Right ventricle myocardium superior (tissue), 1 donor: ENCODE measurements around the gene SPSB1. TPM values are rescaled to one million over a fixed set of nuclear protein-coding genes. Genes with fewer than 3 reads are reported as not detected.

Experiments
- ATAC-seq: fragments of 200-7000 bp; cut with Tn5 transposase; one replicate; pipeline ENCODE4 v1.9.1; 2020; ENCODE audit warnings: mild to moderate bottlenecking; ENCODE audit not compliant: poor library complexity
- DNase-seq: peaks from one replicate; pipeline ENCODE4 v3.0.0-alpha.2; 2020
- intact Hi-C: fragments of 100-400 bp; cut with DNase I; formaldehyde crosslinking; loops from one replicate; pipeline ENCODE4 v1.11.2; 2022
- total RNA-seq: library from RNA; stranded (reverse); fragmentation: NEBNext Ultra II Directional; extraction: Animal tissue kit (Norgen Biotek cat#: 25700); gene quantifications from one replicate; pipeline ENCODE4 v1.2.1, GENCODE V29; 2021
- donor health status: DM: no; HTN: yes; CAD: no; lungs with severe emphysema.

The SPSB1 gene
- total RNA-seq, 1 donor from 2014 or later, result 13.0 TPM

DNA sequence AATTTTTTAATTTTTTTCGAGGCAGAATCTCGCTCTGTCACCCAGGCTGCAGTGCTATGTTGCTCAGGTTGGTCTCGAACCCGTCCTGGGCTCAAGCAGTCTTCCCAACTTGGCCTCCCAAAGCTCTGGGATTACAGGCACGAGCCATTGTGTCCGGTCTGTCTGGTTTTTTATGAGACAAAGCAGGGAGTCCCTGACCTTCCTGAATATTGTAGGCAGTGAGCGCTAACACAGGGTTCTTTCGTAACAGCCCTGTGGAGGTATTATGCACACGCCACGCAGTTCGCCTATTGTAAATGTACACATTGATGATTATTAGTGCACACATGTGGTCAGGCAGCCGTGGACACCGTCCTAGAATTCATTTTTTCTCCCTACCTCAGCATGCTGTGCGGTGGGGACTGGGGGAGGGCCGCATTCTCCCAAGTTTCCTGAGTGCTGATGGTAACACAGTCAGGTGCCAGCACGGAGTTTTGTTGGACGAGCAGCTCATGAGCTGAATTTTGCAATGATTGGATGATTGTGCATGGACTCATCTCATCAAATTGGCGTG is 19.6 kb downstream of the SPSB1 start:
- intact Hi-C loops, result no loop called here
- no peak for DNase-seq
- ATAC-seq, result no peak

DNA sequence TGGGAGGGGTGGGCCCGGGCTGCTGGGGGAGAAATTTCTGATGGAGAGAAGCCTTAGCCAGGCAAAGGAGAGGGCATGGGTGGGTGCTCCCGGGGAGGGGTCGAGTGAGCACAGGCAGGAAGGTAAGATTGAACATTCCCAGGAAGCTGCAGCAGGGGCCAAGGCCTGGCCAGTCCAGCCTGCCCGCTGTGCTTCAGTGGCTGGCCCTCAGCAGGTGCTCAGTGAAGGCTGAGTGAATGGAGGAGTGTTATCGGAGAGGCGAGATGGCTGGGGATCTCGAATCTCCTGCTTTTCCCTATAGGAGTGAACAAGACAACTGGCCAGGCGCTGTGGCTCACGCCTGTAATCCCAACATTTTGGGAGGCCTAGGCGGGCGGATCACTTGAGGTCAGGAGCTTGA is 20.9 kb downstream of the SPSB1 start:
- ATAC-seq (no peak), DNase-seq (no peak)
- intact Hi-C loops, result no loop called here

DNA sequence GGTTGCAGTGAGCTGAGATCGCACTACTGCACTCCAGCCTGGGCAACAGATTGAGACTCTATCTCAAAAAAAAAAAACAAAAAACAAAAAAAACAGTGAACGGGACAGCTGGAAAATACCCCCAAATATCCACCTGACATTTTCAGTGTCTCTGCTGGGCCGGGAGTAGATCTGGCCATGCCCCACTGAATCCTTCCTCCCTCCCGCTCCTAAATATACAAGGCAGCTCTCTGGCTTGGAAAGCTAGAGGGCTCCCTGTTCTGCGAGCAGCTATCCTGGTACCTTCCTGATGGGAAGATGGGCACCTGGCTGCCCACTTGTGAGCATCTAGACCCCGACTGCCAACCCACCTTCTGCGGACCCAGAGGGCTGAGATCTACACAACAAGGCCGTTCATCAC is 21.4 kb downstream of the SPSB1 start:
- ATAC-seq (no peak), DNase-seq (no peak)
- intact Hi-C loops, result no loop called here

DNA sequence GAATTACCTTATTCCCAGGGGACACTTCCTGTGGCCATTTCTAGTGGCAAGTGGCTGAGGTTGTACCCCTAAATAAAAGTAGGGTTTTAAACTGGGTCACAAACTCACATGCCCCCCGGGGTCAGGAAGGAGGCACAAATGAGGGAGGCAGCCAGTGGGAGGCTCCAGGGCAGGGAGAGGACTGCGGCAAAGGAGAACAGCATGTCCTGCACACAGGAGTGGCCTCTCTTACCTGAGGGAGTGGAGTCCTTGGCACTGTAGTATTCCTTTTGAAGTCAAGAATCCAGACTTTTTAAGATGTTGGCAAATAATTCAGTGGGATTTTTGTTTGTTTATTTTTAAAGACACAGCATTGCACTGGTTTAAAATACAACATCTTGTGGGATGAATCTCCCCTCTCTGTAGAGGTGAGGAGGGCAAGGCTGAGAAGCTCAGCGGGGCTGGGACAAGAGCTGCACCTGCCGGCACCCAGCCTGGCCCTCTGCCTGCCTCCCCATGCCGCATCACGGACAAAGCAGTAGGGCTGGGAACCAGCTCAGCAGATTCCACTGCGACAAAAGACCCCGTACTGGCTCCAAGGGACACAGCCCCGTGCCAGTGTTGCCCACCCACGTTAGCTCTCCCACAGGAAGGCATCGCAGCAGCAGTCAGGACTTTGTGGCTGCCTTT is 22.2 kb downstream of the SPSB1 start:
- ATAC-seq (no peak), DNase-seq (no peak)
- intact Hi-C loops, result no loop called here

DNA sequence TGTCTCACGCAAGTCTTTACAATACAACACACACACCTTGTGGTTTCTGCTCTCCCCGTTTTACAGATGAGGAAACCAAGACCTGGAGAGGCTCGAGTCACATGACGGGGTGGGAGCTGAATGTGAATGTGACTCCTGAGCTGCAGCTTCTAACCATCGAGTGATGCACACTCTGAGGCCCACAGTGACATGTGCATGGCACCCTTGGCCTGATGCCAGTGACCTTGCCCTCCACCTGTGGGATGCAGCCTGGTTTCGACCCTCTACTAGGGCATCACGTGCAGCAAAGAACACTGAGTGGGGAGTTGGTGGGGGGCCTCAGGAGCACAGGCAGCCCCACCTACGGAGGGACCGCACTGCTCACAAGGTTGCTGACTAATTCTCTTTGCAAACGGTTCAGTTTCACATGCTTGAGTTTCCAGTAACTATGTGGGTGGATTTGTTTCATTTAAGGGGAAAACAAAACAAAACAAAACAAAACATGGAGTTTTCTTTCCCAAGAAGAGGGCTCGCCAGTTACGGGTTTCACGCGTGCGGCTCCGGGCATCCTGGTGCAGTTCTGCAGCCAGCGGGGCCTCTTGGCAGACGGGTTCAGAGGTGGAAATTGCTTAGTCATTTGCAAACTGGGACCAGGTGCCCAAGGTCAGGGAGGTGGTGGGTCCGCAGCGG is 22.9 kb downstream of the SPSB1 start:
- DNase-seq (no peak), ATAC-seq (no peak)
- intact Hi-C loops, result no loop called here

DNA sequence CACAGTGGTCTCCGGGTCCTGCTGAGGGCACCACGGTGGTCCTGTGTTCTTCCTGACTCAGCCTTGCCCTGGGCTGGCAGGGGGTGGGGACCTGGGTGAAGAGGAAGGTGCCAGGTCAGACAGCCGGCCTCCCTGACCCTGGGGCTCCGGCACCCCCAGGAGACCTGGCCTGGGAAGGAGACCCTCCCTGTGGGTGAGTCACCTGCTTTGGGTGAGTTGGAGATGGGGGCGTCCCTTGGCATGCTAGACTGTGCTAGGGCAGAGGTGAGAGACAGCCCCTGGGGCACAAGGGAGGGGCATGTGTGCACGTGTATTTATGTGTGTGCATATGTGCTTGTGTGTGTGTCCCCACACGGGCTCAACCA is 23.4 kb downstream of the SPSB1 start:
- intact Hi-C loops, result no loop called here
- ATAC-seq, result no peak
- no peak for DNase-seq

DNA sequence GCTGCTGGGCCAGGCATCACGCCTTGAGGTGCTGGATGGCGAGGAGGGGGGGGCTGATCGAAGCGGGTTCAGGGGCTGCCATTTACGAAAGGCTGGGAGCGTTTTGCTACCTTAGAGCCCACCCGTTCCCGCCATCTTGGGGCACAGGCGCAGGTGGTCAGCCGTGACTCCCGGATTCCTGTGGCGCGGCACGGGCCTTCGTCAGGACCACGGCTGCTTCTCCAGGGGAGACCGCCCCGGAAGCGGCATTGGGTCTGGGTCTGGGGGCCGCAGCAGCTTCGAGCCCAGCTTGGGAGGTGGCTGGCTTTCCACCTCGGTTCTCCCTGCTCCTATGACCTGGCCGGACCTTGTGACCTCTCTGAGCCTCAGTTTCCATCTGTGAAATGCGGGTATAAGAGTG is 23.8 kb downstream of the SPSB1 start:
- no peak for ATAC-seq
- no peak for DNase-seq
- intact Hi-C loops, result no loop called here

DNA sequence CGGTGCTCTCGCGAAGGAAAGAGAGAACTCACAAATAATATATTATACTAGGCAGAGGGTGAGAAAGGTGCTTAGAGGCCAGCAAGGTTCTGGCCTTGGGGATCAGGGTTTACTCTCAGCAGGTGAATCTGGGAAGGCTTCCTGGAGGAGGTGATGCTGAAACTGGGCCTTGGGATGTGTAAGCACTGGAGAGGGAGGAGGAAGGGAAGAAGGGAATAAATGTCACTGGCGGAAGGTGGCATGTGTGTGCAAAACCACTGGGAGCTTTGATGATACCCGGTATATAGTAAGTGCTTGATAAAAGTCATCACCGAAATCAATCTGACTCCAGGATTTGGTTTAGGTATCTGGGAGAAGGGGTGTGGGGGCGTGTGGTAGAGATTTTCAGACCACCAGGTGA is 24.4 kb downstream of the SPSB1 start:
- DNase-seq (no peak), ATAC-seq (no peak)
- intact Hi-C loops, result no loop called here

DNA sequence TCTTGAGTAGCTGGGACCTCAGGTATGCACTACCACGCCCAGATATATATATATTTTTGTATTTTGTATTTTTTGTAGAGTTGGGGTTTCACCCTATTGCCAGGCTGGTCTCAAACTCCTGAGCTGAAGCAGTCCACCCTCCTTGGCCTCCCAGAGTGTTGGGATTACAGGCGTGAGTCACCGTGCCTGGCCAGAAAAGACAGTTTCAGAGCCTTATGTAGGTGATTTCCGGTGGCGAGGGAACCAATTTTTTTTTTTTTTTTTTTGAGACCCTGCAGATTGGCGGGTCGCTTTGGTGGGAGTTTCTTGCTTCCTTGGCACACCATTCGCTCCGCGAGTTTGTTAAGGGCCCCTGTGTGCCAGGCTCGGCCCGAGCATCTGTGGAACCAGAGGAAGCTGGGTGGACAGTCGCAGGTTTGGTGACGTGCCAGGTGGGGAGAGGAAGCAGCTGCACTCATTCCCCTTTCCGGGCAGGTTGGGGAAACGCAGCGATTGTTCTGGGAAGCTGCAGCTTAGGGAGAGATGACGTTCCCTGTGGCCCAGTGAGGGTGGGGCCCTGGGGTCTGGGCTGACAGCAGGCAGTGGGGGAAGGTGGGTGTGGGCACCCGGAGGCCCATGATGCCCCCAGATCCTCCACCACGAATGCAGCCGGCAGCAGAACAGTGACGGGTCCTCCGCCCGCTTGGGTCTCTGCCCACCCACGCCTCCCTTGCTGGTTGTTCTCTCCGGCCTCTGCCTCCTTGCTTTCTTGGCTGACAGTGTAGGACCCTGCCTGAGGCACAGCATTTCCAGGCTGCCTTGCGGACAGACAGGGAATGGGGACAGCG is 25.1 kb downstream of the SPSB1 start:
- intact Hi-C loops, result no loop called here

DNA sequence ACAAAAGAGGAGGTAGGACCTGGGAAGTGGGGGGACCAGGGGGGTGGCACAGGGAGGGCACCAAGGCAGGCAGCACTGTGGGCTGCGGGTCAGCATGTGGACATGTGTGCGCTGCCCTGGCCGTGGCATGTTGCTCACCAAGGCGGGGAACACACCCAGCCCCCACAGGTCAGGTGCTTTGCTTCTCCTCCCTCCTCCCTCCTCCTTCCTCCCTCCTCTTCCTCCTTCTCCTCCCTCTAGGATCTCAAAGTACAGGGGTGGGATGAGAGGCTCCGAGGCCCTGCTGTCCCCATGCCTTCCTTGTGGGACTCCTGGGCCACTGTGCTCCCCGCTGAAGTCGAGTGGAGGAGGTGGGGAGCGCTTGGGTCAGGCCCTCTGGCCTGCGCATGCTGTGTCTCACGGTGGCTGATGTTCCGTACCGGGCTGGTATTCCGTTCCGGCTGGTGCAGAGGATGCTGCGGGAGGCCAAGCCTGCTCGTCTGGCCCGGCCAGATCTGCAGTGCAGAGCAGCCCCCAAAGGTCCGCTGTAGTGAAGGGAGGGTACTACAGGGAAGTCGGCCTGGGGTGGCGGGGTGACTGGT is 26.6 kb downstream of the SPSB1 start:
- no peak for ATAC-seq
- intact Hi-C loops, result no loop called here
- DNase-seq, result no peak

More for the DNA sequence above, 25.1 kb downstream of the SPSB1 start:
- DNase-seq (peak; percentile 67), ATAC-seq (peak; percentile 14)

DNA sequence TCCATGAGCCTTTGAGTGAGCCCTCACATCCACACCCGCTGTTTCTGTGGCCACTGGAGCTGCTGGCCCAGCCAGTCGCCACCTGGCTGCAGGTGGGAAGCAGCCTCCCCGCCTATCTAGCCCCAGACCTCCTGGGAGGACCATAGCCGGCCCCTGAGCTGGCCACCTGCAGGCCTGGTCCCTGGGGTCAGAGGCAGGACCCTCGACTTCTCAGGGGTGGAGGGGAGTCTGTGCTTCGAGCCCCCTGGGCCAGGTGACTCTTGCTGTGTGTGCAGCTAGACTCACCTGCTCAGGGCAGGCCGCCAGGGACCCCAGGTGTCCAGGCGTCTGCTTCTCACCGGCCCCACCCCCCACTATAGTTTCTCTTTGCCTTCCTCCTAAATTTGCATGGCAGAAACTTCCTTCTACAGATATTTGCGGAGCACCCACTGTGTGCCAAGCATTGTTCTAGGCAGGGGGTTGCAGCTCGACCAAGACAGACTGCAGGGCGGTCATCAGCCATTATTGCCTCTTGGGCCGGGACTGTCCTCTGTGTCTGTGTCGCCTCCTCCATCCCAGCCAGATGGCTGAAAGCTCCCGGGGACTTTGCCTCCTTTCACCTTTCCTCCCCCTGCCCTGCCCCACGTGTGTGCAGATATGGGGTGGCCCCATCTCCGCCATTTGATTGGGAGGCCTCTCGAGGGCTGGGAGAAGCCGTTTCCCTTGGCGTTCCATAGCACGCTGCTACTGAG is 27.3 kb downstream of the SPSB1 start:
- intact Hi-C loops, result no loop called here
- ATAC-seq (no peak), DNase-seq (no peak)

DNA sequence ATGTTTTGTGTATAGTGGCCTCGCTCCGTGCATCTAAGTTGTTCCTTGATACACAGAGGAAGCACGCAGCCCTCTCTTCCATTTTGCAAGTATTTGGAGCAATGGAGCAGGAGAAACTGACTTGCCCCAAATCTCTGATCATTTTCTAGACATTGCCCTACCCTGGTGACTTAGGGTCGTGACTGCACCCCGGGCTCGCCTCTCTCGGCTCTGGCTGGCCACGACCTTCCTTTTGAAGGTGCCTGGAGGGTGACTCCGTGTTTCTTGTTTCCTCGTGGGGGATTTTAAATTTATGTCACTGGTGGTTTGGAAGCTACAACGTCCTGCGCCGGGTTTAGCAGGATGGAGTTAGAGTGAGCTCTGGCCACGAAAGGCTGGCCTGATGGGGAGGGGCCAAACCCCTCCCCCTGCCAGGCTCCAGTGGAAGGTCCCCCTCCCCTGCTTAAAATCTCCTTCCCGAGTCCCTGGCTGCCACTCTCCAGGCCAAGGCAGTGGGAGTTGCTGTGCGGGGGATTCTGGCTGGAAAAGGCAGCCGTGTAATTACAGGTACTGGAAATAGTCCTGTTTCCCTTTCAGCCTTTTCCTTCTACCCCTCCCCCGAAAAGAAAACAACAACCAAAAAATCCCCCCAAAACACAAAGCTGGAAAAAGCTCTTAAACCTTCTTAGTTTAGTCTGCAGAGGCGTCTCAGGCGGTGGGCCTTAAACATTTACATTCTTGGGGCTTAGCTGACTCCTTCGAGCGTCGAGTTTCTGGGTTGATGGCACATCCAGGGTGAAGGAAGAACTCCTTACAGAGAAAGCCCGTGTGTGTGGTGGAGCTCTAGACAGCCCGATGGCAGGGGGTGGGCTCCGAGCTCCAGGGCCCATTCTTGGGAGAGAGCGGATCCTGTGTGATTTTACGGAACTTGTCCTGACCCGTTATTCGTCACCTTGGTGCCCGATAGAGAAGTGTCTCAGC is 28.1 kb downstream of the SPSB1 start:
- DNase-seq, result no peak
- intact Hi-C loops, result no loop called here
- no peak for ATAC-seq

DNA sequence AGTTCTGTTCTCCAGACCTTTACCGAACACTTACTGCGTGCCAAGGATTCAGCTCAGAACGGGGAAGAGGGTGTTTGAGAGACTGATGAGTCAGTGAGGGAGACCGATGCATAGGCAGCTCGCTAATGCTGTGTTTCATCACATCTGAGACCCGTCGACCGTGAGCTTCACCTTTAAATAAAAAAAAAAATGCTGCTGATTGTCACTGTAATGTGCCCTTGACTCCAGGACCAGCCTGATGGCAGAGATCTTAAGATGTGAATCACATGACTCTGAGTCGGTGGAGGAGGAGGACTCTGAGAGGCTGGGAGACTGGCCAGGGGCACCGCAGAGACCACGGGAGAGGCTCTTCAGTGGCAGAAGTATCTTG is 28.8 kb downstream of the SPSB1 start:
- no peak for DNase-seq
- intact Hi-C loops, result no loop called here
- ATAC-seq, result no peak

DNA sequence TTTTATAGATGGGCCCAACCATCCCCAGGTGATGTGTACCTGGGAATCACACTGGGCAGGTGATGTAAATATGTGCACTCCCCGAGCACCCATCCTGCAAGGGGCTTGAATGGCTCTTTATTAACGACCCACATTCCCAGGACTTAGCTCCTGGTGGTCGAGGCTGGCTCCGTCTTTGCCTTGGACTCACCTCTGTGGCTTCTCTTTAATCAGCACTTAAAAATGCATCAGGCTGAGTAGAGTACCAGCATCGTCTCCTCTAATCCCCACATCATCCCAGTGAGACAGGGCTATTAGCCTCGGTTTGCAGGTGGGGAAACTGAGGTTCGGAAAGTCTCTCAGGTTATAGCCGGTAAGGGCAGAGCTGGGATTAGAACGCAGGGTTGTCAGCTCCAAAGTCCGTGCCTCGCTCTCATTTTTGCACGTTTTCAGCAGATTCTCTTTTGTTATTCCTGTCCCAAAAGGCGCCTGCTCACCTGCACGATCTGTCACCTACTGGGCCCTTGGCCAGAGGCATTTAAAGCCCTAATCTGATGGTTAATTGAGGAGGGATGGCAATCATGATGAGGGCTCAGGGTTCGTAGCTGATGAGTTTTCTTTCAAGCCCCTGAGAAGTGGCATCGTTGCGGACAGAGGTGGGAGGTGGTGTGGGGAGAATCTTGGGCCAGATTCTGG is 29.4 kb downstream of the SPSB1 start:
- intact Hi-C loops, result no loop called here
- no peak for ATAC-seq
- no peak for DNase-seq

DNA sequence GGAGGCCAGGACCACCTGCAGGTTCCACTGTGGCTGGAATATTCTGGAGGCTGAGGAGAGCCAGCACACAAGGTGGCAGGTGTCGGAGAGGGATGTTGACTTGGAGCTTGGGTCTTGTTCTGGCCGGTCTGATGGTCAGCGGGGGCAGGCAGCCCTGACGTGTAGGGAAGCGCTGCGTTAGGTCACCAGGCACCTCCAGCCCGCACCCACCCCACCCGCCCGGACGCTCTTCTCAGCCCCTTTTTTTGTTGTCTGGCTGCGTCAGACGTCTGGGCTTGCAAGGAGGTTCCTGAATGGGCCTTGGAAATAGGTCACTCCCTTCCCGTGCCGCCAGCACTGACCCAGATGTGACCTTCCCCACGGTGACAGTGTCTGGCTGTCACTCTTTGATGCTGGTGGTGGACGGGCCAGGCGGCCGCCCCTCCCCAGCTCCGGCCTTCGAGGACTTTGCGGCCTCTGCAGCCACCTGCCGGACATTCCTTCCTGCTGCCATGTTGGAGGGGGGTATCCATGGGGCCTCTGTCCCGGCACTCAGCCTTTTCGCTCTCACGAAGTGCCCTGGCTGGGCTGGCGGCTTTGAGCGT is 30.1 kb downstream of the SPSB1 start:
- DNase-seq (no peak), ATAC-seq (peak; percentile 42)
- intact Hi-C loops, result no loop called here

DNA sequence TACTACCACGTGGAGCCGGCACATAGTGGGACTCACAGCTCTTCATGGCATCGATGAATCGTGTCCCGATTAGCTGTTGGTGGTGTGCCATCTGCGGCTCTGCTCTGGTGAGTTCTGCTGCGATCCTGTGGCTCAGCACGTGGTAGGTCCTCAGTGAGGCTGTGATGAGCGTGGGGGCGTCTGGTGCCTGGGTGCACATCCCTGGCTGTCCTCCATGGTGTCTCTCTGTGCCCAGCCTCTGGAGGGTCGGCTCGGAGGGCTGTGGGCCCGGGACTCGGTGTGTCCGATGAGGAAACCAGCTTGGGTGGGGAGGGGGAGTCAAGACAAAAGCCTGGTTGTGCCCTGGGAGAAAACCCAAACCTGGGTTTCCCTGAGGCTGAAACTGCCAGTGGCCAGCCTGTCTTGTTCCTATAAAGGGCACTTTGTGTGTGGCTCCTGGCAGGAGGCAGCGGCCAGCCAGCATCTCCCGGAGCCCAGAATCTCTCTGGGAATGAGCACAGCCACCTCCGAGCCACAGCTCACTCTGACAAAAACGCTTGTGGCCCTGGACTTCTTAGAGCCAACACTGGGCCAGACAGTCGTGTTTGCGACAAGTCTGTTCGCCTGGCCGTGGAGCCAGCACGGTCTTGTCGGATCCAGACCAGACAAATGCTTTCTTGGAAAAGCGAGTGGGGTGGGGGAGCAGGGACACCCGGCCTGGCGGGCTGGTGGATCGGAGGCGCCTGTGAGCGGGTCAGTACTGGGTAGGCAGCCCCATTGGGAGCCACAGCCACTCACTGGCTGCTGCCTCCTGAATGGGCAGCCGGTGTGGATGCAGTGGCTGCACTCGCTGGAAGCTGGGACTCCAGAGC is 31.8 kb downstream of the SPSB1 start:
- ATAC-seq (no peak), DNase-seq (no peak)
- intact Hi-C loops, result no loop called here
